Measurements from ENCODE around the gene MIA.
"Not testable (repeated sequence)": the region's sequence is repeated elsewhere in the genome, so short reads cannot be mapped to it uniquely, and the experiment has no call there.

Gene MIA

GRCh38 chr19:40813182-40813581 is 37.9 kb downstream of the MIA start:
- in situ Hi-C loops (cut with MboI; ENCODE audit: low sequenced_read_pairs): loop anchor here (25.0 kb wide), 1 partner anchor 324 kb away; no protein-coding TSS in a partner anchor

DNA sequence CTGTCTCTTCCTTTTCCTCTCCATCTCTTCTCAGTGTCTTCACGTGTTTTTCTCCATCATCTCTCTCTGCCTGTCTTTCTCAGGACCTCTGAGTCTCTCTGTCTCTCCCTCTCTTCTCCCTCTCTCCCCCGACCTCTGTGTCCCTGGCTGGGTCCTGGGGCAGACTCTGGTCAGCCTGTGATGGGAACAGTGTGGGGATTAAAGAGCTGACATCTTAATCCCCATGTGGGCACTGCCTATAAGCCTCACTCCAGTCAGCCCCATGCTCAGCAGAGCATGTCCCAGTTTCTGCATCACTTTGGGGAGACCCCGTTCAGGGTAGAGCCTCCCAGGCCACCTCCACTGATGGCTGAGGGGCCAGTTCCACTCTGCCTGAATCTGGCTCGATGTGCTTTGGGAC is 39.9 kb downstream of the MIA start:
- in situ Hi-C loops (cut with MboI; ENCODE audit: low sequenced_read_pairs): loop anchor here (25.0 kb wide), 1 partner anchor 322 kb away; no protein-coding TSS in a partner anchor

GRCh38 chr19:40818480-40819399 is 43.4 kb downstream of the MIA start:
- in situ Hi-C loops (cut with MboI; ENCODE audit: low sequenced_read_pairs): loop anchor here (25.0 kb wide), 1 partner anchor 319 kb away; no protein-coding TSS in a partner anchor

DNA sequence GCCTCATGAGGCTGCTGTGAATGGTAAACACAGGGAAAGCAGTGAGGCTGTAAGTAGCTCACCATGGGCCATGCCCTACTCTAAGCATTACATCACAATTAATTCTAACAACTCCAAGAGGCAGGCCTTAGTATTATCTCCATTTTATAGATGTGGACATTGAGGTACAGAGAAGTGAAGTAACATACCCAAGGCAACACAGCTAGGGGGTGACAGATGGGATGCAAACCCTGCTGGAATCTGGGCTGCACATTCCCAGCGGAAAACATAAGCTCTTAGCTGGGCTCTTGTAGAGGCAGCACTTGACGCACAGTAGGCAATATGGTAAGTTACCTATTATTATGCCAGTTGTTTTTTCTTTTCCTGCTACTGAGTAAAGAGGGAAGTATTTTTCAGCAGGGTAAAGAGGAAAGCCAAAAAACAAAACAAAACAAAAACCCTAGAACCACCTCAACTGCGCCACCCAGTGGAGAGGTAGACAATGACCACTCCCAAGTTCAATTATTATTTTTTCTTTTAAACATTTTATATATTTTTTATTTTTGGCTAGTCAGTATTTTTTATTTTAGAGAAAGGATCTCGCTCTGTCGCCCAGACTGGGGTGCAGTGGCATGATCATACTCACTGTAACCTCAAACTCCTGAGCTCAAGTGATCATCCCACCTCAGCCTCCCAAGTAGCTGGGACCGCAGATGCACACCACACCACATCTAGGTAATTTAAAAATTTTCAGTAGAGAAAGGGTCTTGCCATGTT is 44.3 kb downstream of the MIA start:
- in situ Hi-C loops (cut with MboI; ENCODE audit: low sequenced_read_pairs): loop anchor here (25.0 kb wide), 1 partner anchor 318 kb away; no protein-coding TSS in a partner anchor

- in situ Hi-C loops (cut with MboI; ENCODE audit: low sequenced_read_pairs): loop anchor here (25.0 kb wide), 1 partner anchor 315 kb away; no protein-coding TSS in a partner anchor
These were observed 46.8 kb downstream of the MIA start for GRCh38 chr19:40822161-40822560.

GRCh38 chr19:40822704-40823553 is 47.6 kb downstream of the MIA start:
- in situ Hi-C loops (cut with MboI; ENCODE audit: low sequenced_read_pairs): loop anchor here (25.0 kb wide), 1 partner anchor 314 kb away; no protein-coding TSS in a partner anchor

DNA sequence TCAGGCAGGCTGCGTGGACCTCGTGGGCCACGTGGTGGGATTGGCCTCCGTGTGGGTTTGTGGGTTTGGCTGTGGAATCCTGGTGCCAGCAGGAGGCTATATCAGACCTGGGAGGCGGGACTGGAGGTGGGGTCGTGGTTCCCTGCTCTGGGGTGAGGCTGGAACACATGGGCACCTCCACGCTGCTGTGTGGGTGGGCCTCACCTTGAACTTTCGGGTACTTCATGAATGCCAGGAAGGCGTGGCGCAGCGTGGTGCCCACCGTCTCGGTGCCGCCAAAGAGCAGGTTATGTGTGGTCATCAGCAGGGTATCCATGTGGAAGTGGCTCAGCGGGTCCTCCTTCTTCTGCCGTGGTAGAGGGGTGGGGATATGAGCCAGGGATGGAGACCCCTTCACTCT is 49.6 kb downstream of the MIA start:
- in situ Hi-C loops (cut with MboI; ENCODE audit: low sequenced_read_pairs): loop anchor here (25.0 kb wide), 1 partner anchor 312 kb away; no protein-coding TSS in a partner anchor

DNA sequence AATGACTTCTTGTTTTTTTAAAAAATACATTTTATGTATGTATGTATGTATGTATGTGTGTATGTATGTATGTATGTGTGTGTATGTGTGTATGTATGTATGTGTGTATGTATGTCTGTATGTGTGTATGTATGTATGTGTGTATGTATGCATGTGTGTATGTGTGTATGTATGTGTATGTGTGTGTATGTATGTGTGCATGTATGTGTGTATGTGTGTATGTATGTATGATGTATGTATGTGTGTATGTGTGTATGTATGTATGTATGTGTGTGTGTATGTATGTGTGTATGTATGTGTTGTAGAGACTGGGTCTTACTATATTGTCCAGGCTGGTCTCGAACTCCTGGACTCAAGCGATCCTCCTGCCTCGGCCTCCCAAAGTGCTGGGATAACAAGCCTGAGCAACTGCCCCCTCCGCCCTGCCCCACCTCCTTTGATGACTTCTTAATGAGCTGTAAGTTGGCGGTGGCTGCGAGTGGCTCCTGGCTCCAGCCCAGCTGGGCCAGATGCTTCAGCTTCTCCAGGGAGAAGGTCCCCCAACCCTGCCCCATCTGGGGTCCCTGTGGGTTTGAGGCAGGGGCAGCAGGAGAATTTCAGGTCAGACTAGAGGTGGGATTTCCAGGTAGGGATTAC is 50.3 kb downstream of the MIA start:
- in situ Hi-C loops (cut with MboI; ENCODE audit: low sequenced_read_pairs): not testable (repeated sequence)

GRCh38 chr19:40826312-40826698 is 51.0 kb downstream of the MIA start:
- in situ Hi-C loops (cut with MboI; ENCODE audit: low sequenced_read_pairs): not testable (repeated sequence)

- in situ Hi-C loops (cut with MboI; ENCODE audit: low sequenced_read_pairs): not testable (repeated sequence)
These were observed 51.5 kb downstream of the MIA start for GRCh38 chr19:40826699-40827385.
